Right atrium auricular region (tissue), 2 donors: ENCODE results near the gene RALBP1. TPM values are rescaled to one million over a fixed set of nuclear protein-coding genes. Genes with fewer than 3 reads are reported as not detected.

ENCODE experiments used
- DNase-seq: peaks from one replicate; pipeline ENCODE4 v3.0.0-alpha.2; 2019; ENCODE audit warnings: low spot score
- H3K27ac ChIP-seq, 2 donors: fragments of 200-600 bp; sonication (generic); 1 replicate in 1 of 2; 2 replicates in 1 of 2; pipeline ENCODE4 v1.5.1; 2016 to 2019
- H3K27me3 ChIP-seq, 2 donors: fragments of 200-600 bp; sonication (generic); one replicate each; pipeline versions ENCODE4 v1.5.1 to v1.6.0; 2017 to 2019
- H3K36me3 ChIP-seq: fragments of 200-600 bp; sonication (generic); one replicate; pipeline ENCODE4 v1.5.1; 2016
- H3K4me1 ChIP-seq, 2 donors: fragments of 200-600 bp; sonication (generic); one replicate each; pipeline versions ENCODE4 v1.5.1 to v1.6.0; 2017 to 2019
- H3K4me3 ChIP-seq, 2 donors: fragments of 200-600 bp; sonication (generic); 1 replicate in 1 of 2; 2 replicates in 1 of 2; pipeline ENCODE4 v1.5.1; 2017 to 2019; ENCODE audit warnings: mild to moderate bottlenecking in 1 of 2, moderate library complexity in 1 of 2
- H3K9me3 ChIP-seq, 2 donors: fragments of 200-600 bp; sonication (generic); one replicate each; pipeline ENCODE4 v1.5.1; 2019
- CTCF ChIP-seq, 2 donors: fragments of 200-600 bp; sonication (generic); IDR thresholded peaks; one replicate each; pipeline ENCODE4 v1.5.1; 2019; ENCODE audit warnings: antibody characterized with exemption in 2 of 2
- total RNA-seq, 2 donors: library from RNA; depleted of rRNA; stranded (reverse); fragments of >200 nt; gene quantifications; one replicate each; pipeline ENCODE4 v1.1.0, GENCODE V29; 2016

The RALBP1 gene
- total RNA-seq, 2 donors from 2014 or later = 58.7 to 62.5 TPM

DNA sequence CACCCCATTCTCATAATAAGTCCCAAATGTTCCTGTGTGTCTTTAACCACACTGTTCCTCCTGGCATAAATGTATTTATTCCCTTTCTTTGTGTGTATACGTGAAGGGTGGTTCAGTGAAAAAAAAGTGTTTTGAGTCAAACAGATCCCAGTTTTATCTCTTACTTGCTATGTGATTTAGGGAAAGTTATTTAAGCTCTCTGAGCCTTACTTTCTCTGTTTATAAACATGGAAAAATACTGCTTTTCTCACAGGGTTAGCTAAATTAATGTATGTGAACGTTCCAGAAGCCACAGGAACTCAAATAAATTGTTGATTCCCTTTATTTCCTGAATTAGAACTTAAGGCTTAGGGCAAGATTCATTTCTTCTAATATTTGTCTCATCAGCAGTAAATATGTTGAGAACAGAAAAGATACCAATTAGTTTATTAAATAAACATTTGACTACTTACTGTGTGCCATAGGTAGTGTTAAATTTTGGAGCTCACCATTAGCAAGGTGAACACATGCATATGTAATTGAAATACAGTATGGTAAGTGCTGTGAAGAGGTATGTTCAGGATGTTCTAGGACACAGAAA is 33.2 kb downstream of the RALBP1 start:
- Histone ChIP-seq H3K4me1 (peaks cover 0 to 4% of the 10 kb centered on the region in 2 donors), H3K27ac (no peak overlapping the region), H3K27me3 (no peaks in the 10 kb centered on the region), H3K36me3 (peaks cover 5% of the 10 kb centered on the region), H3K9me3 (peaks cover 0 to 4% of the 10 kb centered on the region in 2 donors), H3K4me3 (no peak overlapping the region)
- DNase-seq = no peak
- TF ChIP-seq CTCF (IDR thresholded peaks at IDR 0.05) = no peak

GRCh38 chr18:9513971-9514512 is 38.7 kb downstream of the RALBP1 start:
- peaks cover 0 to 11% of the 10 kb centered on the region in 2 donors for H3K4me1 ChIP-seq
- no peaks in the 10 kb centered on the region for H3K27me3 ChIP-seq
- no peaks in the 10 kb centered on the region for H3K9me3 ChIP-seq
- peaks cover 22% of the 10 kb centered on the region for H3K36me3 ChIP-seq
- DNase-seq = no peak
- no peak overlapping the region for H3K27ac ChIP-seq
- H3K4me3 ChIP-seq = no peak overlapping the region
- TF ChIP-seq CTCF (IDR thresholded peaks at IDR 0.05) = no peak

GRCh38 chr18:9516437-9517064 is 41.2 kb downstream of the RALBP1 start:
- peak; percentile 72 to 87 for TF ChIP-seq CTCF (IDR thresholded peaks at IDR 0.05)
- peaks cover 0 to 15% of the 10 kb centered on the region in 2 donors for H3K4me1 ChIP-seq
- no peak overlapping the region for H3K27ac ChIP-seq
- no peaks in the 10 kb centered on the region for H3K9me3 ChIP-seq
- no peak for DNase-seq
- H3K4me3 ChIP-seq = no peak overlapping the region
- peaks cover 22% of the 10 kb centered on the region for H3K36me3 ChIP-seq
- no peaks in the 10 kb centered on the region for H3K27me3 ChIP-seq

GRCh38 chr18:9517869-9518268 is 42.6 kb downstream of the RALBP1 start:
- H3K27ac ChIP-seq = no peak overlapping the region
- peaks cover 0 to 15% of the 10 kb centered on the region in 2 donors for H3K4me1 ChIP-seq
- no peaks in the 10 kb centered on the region for H3K9me3 ChIP-seq
- no peak for DNase-seq
- H3K4me3 ChIP-seq = no peak overlapping the region
- peaks cover 22% of the 10 kb centered on the region for H3K36me3 ChIP-seq
- no peaks in the 10 kb centered on the region for H3K27me3 ChIP-seq
- TF ChIP-seq CTCF (IDR thresholded peaks at IDR 0.05) = no peak

DNA sequence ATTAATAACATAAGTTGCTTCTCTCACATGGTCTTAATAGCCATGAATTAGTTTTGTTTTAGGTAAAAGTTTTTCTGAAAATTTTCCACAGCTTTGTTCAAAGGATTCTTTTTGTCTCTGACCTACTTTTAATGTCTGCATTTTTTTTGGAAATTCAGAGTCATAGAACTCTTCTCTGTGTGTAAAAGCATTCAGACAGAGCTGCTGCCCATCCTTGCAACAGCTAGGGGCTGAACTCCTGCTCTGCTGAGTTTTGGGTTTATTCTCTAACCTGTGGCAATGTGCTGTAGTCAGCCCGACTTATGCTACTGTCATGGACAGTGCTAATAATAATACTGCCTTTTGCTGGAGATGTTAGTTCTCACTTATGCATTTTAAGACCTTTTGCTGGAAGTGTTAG is 44.1 kb downstream of the RALBP1 start:
- Histone ChIP-seq H3K9me3 (no peaks in the 10 kb centered on the region), H3K36me3 (peaks cover 19% of the 10 kb centered on the region), H3K4me3 (no peak overlapping the region), H3K27ac (no peak overlapping the region), H3K27me3 (no peaks in the 10 kb centered on the region), H3K4me1 (peaks cover 0 to 15% of the 10 kb centered on the region in 2 donors)
- no peak for TF ChIP-seq CTCF (IDR thresholded peaks at IDR 0.05)
- DNase-seq = no peak
